NCI-H345 treated with DMSO at 0.1 percent for 48 hours (cell line): ENCODE results near the gene EFNA4.

ENCODE experiments used
- DNase-seq: peaks from one replicate; lab custom pipeline; 2025; ENCODE audit not compliant: unreplicated experiment; lab: John Stamatoyannopoulos, UW

The EFNA4 gene

GRCh38 chr1:155032886-155033285 is 30.7 kb upstream of the EFNA4 start:
- no peak for DNase-seq

GRCh38 chr1:155033524-155033923 is 30.0 kb upstream of the EFNA4 start, which contains the start of the genes DCST1 and DCST2:
DCST1 (plus strand) TSS chr1:155033824; CDS start chr1:155034037, 213 bp downstream.
DCST2 (minus strand) TSS chr1:155033781; CDS start chr1:155033701, 80 bp downstream.
- no peak for DNase-seq

GRCh38 chr1:155034318-155035208 is 29.0 kb upstream of the EFNA4 start:
- DNase-seq, result no peak

- no peak for DNase-seq
Observed at GRCh38 chr1:155035936-155036335, 27.6 kb upstream of the EFNA4 start.

GRCh38 chr1:155037043-155037442 is 26.5 kb upstream of the EFNA4 start:
- no peak for DNase-seq

GRCh38 chr1:155037851-155038441 is 25.6 kb upstream of the EFNA4 start:
- DNase-seq, result no peak

GRCh38 chr1:155038602-155039307 is 24.8 kb upstream of the EFNA4 start:
- no peak for DNase-seq

- no peak for DNase-seq
Observed at GRCh38 chr1:155039308-155039669, 24.3 kb upstream of the EFNA4 start.

GRCh38 chr1:155040358-155041093 is 23.0 kb upstream of the EFNA4 start:
- no peak for DNase-seq

GRCh38 chr1:155042789-155043188 is 20.8 kb upstream of the EFNA4 start:
- no peak for DNase-seq

GRCh38 chr1:155043301-155043702 is 20.2 kb upstream of the EFNA4 start:
- no peak for DNase-seq

- no peak for DNase-seq
Observed at GRCh38 chr1:155043793-155044192, 19.7 kb upstream of the EFNA4 start.

- no peak for DNase-seq
Observed at GRCh38 chr1:155044365-155044764, 19.2 kb upstream of the EFNA4 start.

GRCh38 chr1:155044812-155045657 is 18.5 kb upstream of the EFNA4 start:
- DNase-seq, result peak; percentile 53

GRCh38 chr1:155048449-155049334 is 14.8 kb upstream of the EFNA4 start:
- no peak for DNase-seq

- no peak for DNase-seq
Observed at GRCh38 chr1:155049651-155050559, 13.6 kb upstream of the EFNA4 start.

- DNase-seq, result peak; percentile 95
Observed at GRCh38 chr1:155050560-155051341, 12.8 kb upstream of the EFNA4 start, which contains the start of gene ADAM15. ADAM15 (plus strand) TSS chr1:155051316; CDS start chr1:155051387, 71 bp downstream.
